IMR-90 (cell line): Measurements from ENCODE around the gene TMEM139. TPM values are rescaled to one million over a fixed set of nuclear protein-coding genes. Genes with fewer than 3 reads are reported as not detected.

Experiments
- ATAC-seq: fragments of 200-7000 bp; cut with Tn5 transposase; 2 replicates; pipeline ENCODE4 v1.9.1; 2020; ENCODE audit warnings: low read depth, mild to moderate bottlenecking, moderate library complexity
- BruUV-seq: library from RNA; stranded (reverse); fragments of 400-500 nt; replicated peaks from 2 replicates; lab custom pipeline; 2021; lab: Mats Ljungman, UMichigan
- CTCF ChIA-PET: fragments of 300-600 bp; formaldehyde crosslinking; extraction: SDS; loops from one replicate; lab custom pipeline; 2021; ENCODE audit warnings: antibody characterized with exemption; lab: Yijun Ruan, JAX
- POLR2A ChIA-PET: fragments of 300-600 bp; sonication (Branson Sonifier 250); formaldehyde crosslinking; loops from one replicate; lab custom pipeline; 2022; ENCODE audit warnings: antibody characterized with exemption; ENCODE audit not compliant: unreplicated experiment; lab: Charles Lee
- DNase-seq: peaks from one replicate; pipeline ENCODE4 v3.0.0; 2013
- H2AFZ ChIP-seq: replicated peaks from 2 replicates; pipeline ENCODE3; 2013; ENCODE audit warnings: low read length, mild to moderate bottlenecking; ENCODE audit not compliant: poor library complexity
- H2AK5ac ChIP-seq: 2 replicates; pipeline ENCODE4 v1.6.1; 2013; ENCODE audit warnings: low read depth, low read length, inconsistent platforms
- H2AK9ac ChIP-seq: replicated peaks from 2 replicates; pipeline ENCODE3; 2013; ENCODE audit warnings: mild to moderate bottlenecking, low read depth, low read length, moderate library complexity; ENCODE audit not compliant: poor library complexity
- H2BK120ac ChIP-seq: 2 replicates; pipeline ENCODE4 v1.6.1; 2013; ENCODE audit warnings: low read depth, low read length, inconsistent platforms
- H2BK15ac ChIP-seq: 3 replicates; pipeline ENCODE4 v1.6.1; 2013; ENCODE audit warnings: low read depth, low read length, inconsistent platforms
- H2BK20ac ChIP-seq: 2 replicates; pipeline ENCODE4 v1.6.1; 2013; ENCODE audit warnings: low read depth, mild to moderate bottlenecking, inconsistent platforms, low read length, moderate library complexity
- H2BK5ac ChIP-seq: 2 replicates; pipeline ENCODE4 v1.6.1; 2013; ENCODE audit warnings: mild to moderate bottlenecking, low read depth, low read length, inconsistent platforms; ENCODE audit not compliant: poor library complexity, severe bottlenecking
- H3K14ac ChIP-seq: replicated peaks from 2 replicates; pipeline ENCODE4 v1.6.1; 2013; ENCODE audit warnings: low read depth, low read length, inconsistent platforms
- H3K18ac ChIP-seq: 2 replicates; pipeline ENCODE4 v1.6.1; 2013; ENCODE audit warnings: low read depth, low read length, control low read depth
- H3K23ac ChIP-seq: 2 replicates; pipeline ENCODE4 v1.6.1; 2013; ENCODE audit warnings: low read depth, low read length, inconsistent platforms
- H3K27ac ChIP-seq: 2 replicates; pipeline ENCODE4 v1.5.1; 2013; ENCODE audit warnings: mild to moderate bottlenecking, control low read depth, low read length; ENCODE audit not compliant: insufficient read depth
- H3K27me3 ChIP-seq: 2 replicates; pipeline ENCODE4 v1.6.1; 2013; ENCODE audit warnings: low read length; ENCODE audit not compliant: control insufficient read depth, insufficient read depth
- H3K36me3 ChIP-seq: 2 replicates; pipeline ENCODE4 v1.6.1; 2013; ENCODE audit warnings: low read length, mixed read lengths; ENCODE audit not compliant: control insufficient read depth, insufficient read depth
- H3K4ac ChIP-seq: 2 replicates; pipeline ENCODE4 v1.6.1; 2013; ENCODE audit warnings: low read depth, low read length, inconsistent platforms
- H3K4me1 ChIP-seq: 2 replicates; pipeline ENCODE4 v1.6.1; 2013; ENCODE audit warnings: low read length, mixed read lengths; ENCODE audit not compliant: control insufficient read depth, insufficient read depth
- H3K4me2 ChIP-seq: 2 replicates; pipeline ENCODE4 v1.6.1; 2013; ENCODE audit warnings: low read depth, mild to moderate bottlenecking, control low read depth, low read length, moderate library complexity
- H3K4me3 ChIP-seq: 2 replicates; pipeline ENCODE4 v1.5.1; 2013; ENCODE audit warnings: low read depth, mild to moderate bottlenecking, control low read depth, low read length, moderate library complexity; ENCODE audit not compliant: insufficient read depth
- H3K56ac ChIP-seq: 2 replicates; pipeline ENCODE4 v1.6.1; 2013; ENCODE audit warnings: low read length, inconsistent platforms; ENCODE audit not compliant: insufficient read depth; ENCODE audit errors: extremely low read depth
- H3K79me1 ChIP-seq, 2 experiments: 2 replicates each; pipeline ENCODE4 v1.6.1; 2013; ENCODE audit warnings: low read length in 2 of 2, inconsistent platforms in 1 of 2, low read depth in 1 of 2
- H3K9ac ChIP-seq: 2 replicates; pipeline ENCODE4 v1.6.1; 2013; ENCODE audit warnings: low read depth, low read length, control low read depth
- H3K9me1 ChIP-seq: 2 replicates; pipeline ENCODE4 v1.6.1; 2013; ENCODE audit warnings: low read length, inconsistent platforms; ENCODE audit not compliant: insufficient read depth
- H3K9me3 ChIP-seq: 2 replicates; pipeline ENCODE4 v1.6.1; 2013; ENCODE audit warnings: low read length; ENCODE audit not compliant: control insufficient read depth, insufficient read depth
- H4K20me1 ChIP-seq: 2 replicates; pipeline ENCODE4 v1.6.1; 2013; ENCODE audit warnings: low read length, inconsistent platforms; ENCODE audit not compliant: insufficient read depth
- H4K5ac ChIP-seq: 2 replicates; pipeline ENCODE4 v1.6.1; 2013; ENCODE audit warnings: mild to moderate bottlenecking, low read depth, low read length, control low read depth
- H4K8ac ChIP-seq, 2 experiments: 2 replicates each; pipeline ENCODE4 v1.6.1; 2013; ENCODE audit warnings: low read depth in 2 of 2, low read length in 2 of 2, control low read depth in 1 of 2, inconsistent platforms in 1 of 2
- H4K91ac ChIP-seq: 2 replicates; pipeline ENCODE4 v1.6.1; 2013; ENCODE audit warnings: low read depth, low read length, inconsistent platforms; ENCODE audit not compliant: insufficient read depth
- BHLHE40 ChIP-seq: fragments of 150-350 bp; IDR thresholded peaks from 2 replicates; pipeline ENCODE4 v1.6.1; 2016; ENCODE audit warnings: mild to moderate bottlenecking, low read depth, low read length
- CEBPB ChIP-seq: IDR thresholded peaks from 2 replicates; pipeline ENCODE4 v1.6.1; 2012; ENCODE audit warnings: low read depth, low read length, improper control_type of control experiment
- CHD1 ChIP-seq: IDR thresholded peaks from 2 replicates; pipeline ENCODE4 v1.6.1; 2012; ENCODE audit warnings: low read depth, low read length, improper control_type of control experiment
- FOS ChIP-seq: fragments of 150-350 bp; IDR thresholded peaks from 2 replicates; pipeline ENCODE4 v1.6.1; 2016; ENCODE audit warnings: low read depth, low read length
- MAFK ChIP-seq: IDR thresholded peaks from 2 replicates; pipeline ENCODE4 v1.6.1; 2012; ENCODE audit warnings: low read depth, low read length, improper control_type of control experiment
- MAZ ChIP-seq: IDR thresholded peaks from 2 replicates; pipeline ENCODE4 v1.6.1; 2012; ENCODE audit warnings: low read depth, mild to moderate bottlenecking, low read length, improper control_type of control experiment, moderate library complexity, borderline replicate concordance
- MXI1 ChIP-seq: IDR thresholded peaks from 2 replicates; pipeline ENCODE4 v1.6.1; 2012; ENCODE audit warnings: low read depth, mild to moderate bottlenecking, low read length, moderate library complexity, borderline replicate concordance
- NFE2L2 ChIP-seq: fragments of 150-350 bp; IDR thresholded peaks from 2 replicates; pipeline ENCODE4 v1.6.1; 2016; ENCODE audit warnings: low read depth, mild to moderate bottlenecking, low read length
- POLR2A ChIP-seq: IDR thresholded peaks from 2 replicates; pipeline ENCODE4 v1.6.1; 2012; ENCODE audit warnings: mild to moderate bottlenecking, low read depth, low read length
- RAD21 ChIP-seq: IDR thresholded peaks from 2 replicates; pipeline ENCODE4 v1.6.1; 2012; ENCODE audit warnings: low read length, improper control_type of control experiment
- RCOR1 ChIP-seq: IDR thresholded peaks from 2 replicates; pipeline ENCODE4 v1.6.1; 2012; ENCODE audit warnings: mild to moderate bottlenecking, low read length, improper control_type of control experiment; ENCODE audit not compliant: insufficient replicate concordance
- RFX5 ChIP-seq: IDR thresholded peaks from 2 replicates; pipeline ENCODE4 v1.8.0; 2012; ENCODE audit warnings: low read depth, mild to moderate bottlenecking, low read length, moderate library complexity
- SMC3 ChIP-seq: fragments of 150-350 bp; IDR thresholded peaks from 2 replicates; pipeline ENCODE4 v1.6.1; 2016; ENCODE audit warnings: low read depth, mild to moderate bottlenecking, antibody characterized with exemption, low read length, moderate library complexity
- USF2 ChIP-seq: fragments of 150-350 bp; IDR thresholded peaks from 2 replicates; pipeline ENCODE4 v1.6.1; 2017; ENCODE audit warnings: mild to moderate bottlenecking, antibody characterized with exemption, low read length, low read depth
- WGBS, 2 experiments: methylation state at CpG; one replicate each; pipeline versions ENCODE4 v1.1.5 to v1.1.7; 2013; ENCODE audit warnings: missing lambda C conversion rate in 2 of 2; ENCODE audit not compliant: insufficient read length in 1 of 2; ENCODE audit errors: extremely low coverage in 2 of 2; 5-methylcytosine and 5-hydroxymethylcytosine counted together
- dilution Hi-C: fragments of 300-500 bp; cut with HindIII; formaldehyde crosslinking; loops from one replicate; pipeline ENCODE4 v1.14.3; 2018; ENCODE audit warnings: low sequenced_read_pairs; ENCODE audit not compliant: unreplicated experiment
- in situ Hi-C: fragments of 300-500 bp; cut with MboI; formaldehyde crosslinking; loops from 3 replicates; pipeline ENCODE4 v1.14.3; 2019; ENCODE audit warnings: low sequenced_read_pairs, inconsistent platforms, mixed read lengths
- intact Hi-C: fragments of 100-400 bp; cut with micrococcal nuclease; formaldehyde crosslinking; loops from 2 replicates; pipeline ENCODE4 v1.10.0; 2022
- polyA plus RNA-seq, 3 experiments: library from polyadenylated mRNA; depleted of rRNA; stranded (reverse); fragments of >200 nt; gene quantifications; 2 replicates each; pipeline ENCODE4 v1.2.3, GENCODE V29; 2012; ENCODE audit warnings: low replicate concordance in 1 of 3
- total RNA-seq: library from RNA; depleted of rRNA; stranded (reverse); fragments of >200 nt; gene quantifications from 2 replicates; pipeline ENCODE4 v1.2.3, GENCODE V29; 2012
- TF ChIP-seq, protein P1 (sequence below): fragments of 150-350 bp; IDR thresholded peaks from 2 replicates; pipeline ENCODE4 v1.6.1; 2016; ENCODE audit warnings: low read depth, mild to moderate bottlenecking, low read length, moderate library complexity, borderline replicate concordance

The TMEM139 gene
- total and polyA plus RNA-seq, 2 of the 4 experiments (the other 2 are of a cell fraction), result 0.07 TPM; not detected in 1

DNA sequence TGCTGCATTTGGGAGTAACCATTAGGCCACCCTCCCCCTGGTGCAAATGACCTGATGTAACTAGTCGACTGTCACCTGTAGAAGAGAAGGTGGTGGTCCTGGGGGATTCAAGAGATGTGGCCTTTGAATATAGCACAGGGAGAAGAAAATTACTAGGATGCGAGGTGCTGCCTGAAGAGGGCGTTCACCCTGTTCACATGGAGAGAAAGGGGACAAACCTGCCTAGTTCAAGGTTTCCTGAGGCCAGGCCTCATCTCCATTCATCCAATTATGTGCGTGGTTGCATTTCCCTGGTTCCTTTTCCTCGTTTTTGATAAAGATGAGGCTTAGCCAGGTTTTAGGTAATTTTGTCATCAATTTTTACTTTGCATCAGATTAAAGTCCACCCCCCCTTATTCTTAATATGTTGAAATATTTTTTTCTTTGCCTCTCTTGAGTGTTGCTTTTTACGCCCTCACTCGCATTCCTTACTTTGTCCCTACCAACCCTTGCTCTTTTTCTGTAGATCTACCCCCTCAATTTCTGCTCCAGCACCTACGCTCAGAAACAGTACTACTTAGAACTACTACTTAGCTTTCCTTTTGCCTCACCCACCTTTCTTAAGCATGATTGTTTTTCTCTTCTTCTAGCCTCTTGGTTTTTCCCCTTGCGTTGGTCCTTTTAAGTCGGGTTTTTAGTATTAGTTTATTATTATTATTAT lies 44.9 kb downstream of the TMEM139 start:
- H4K20me1 ChIP-seq, result no peaks in the 10 kb centered on the region
- H4K91ac ChIP-seq, result no peak overlapping the region
- WGBS, 2 experiments, result 75% methylated on average over 2 of the region's 10 CpGs; no CpG with 5 or more reads in 1 of the 2 experiments
- no peak overlapping the region for H3K4me3 ChIP-seq
- in situ Hi-C loops (no loop called here), dilution Hi-C loops (no loop called here), intact Hi-C loops (no loop called here)
- no peak overlapping the region for H3K14ac ChIP-seq
- TF ChIP-seq USF2, result no peak
- no peak for TF ChIP-seq CEBPB
- no peak for TF ChIP-seq POLR2A
- no peak for TF ChIP-seq MAZ
- no peak for TF ChIP-seq BHLHE40
- TF ChIP-seq RCOR1, result no peak
- no peak for TF ChIP-seq FOS
- TF ChIP-seq, protein P1, sequence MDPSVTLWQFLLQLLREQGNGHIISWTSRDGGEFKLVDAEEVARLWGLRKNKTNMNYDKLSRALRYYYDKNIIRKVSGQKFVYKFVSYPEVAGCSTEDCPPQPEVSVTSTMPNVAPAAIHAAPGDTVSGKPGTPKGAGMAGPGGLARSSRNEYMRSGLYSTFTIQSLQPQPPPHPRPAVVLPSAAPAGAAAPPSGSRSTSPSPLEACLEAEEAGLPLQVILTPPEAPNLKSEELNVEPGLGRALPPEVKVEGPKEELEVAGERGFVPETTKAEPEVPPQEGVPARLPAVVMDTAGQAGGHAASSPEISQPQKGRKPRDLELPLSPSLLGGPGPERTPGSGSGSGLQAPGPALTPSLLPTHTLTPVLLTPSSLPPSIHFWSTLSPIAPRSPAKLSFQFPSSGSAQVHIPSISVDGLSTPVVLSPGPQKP, result no peak
- no peak for TF ChIP-seq RFX5
- no peak for TF ChIP-seq CHD1
- TF ChIP-seq NFE2L2, result no peak
- no peak for TF ChIP-seq MAFK
- TF ChIP-seq MXI1, result no peak
- no peak for TF ChIP-seq SMC3
- no peak for TF ChIP-seq RAD21
- ChIA-PET POLR2A (no interaction called here), CTCF (no interaction called here)
- no peak overlapping the region for H3K27ac ChIP-seq
- no peak overlapping the region for H2BK20ac ChIP-seq
- no TSS peak for BruUV-seq
- no peak overlapping the region for H3K4ac ChIP-seq
- no peaks in the 10 kb centered on the region for H3K9me3 ChIP-seq
- H3K27me3 ChIP-seq, result no peaks in the 10 kb centered on the region
- no peak overlapping the region for H2AFZ ChIP-seq
- H3K4me1 ChIP-seq, result peaks cover 8% of the 10 kb centered on the region
- no peak overlapping the region for H3K4me2 ChIP-seq
- no peaks in the 10 kb centered on the region for H3K79me1 ChIP-seq
- no peak overlapping the region for H3K56ac ChIP-seq
- no peaks in the 10 kb centered on the region for H3K36me3 ChIP-seq
- no peak overlapping the region for H2BK5ac ChIP-seq
- H3K9ac ChIP-seq, result no peak overlapping the region
- H3K23ac ChIP-seq, result no peak overlapping the region
- H4K8ac ChIP-seq, result no peak overlapping the region
- no peak overlapping the region for H2BK15ac ChIP-seq
- H2AK5ac ChIP-seq, result no peak overlapping the region
- ATAC-seq (no peak), DNase-seq (no peak)
- H2AK9ac ChIP-seq, result no peak overlapping the region
- no peaks in the 10 kb centered on the region for H3K9me1 ChIP-seq
- H3K18ac ChIP-seq, result no peak overlapping the region
- no peak overlapping the region for H4K5ac ChIP-seq
- H2BK120ac ChIP-seq, result no peak overlapping the region
